SK-N-SH (cell line): ENCODE data around the gene MYO9B.

Experiments used
- EZH2phosphoT487 ChIP-seq: fragments of 200-600 bp; sonication (generic); IDR thresholded peaks from 2 replicates; pipeline ENCODE4 v1.6.1; 2017; ENCODE audit warnings: low read depth, mixed run types, mild to moderate bottlenecking, antibody characterized with exemption, moderate library complexity, borderline replicate concordance
- MXI1 ChIP-seq: IDR thresholded peaks from 2 replicates; pipeline ENCODE4 v1.6.1; 2012; ENCODE audit warnings: mild to moderate bottlenecking, low read depth, low read length, improper control_type of control experiment
- RXRA ChIP-seq: IDR thresholded peaks from 2 replicates; pipeline ENCODE4 v1.4.0; 2012; ENCODE audit warnings: low read depth, mild to moderate bottlenecking, borderline replicate concordance
- SMC3 ChIP-seq: IDR thresholded peaks from 2 replicates; pipeline ENCODE4 v1.6.1; 2012; ENCODE audit warnings: low read depth, low read length, improper control_type of control experiment
- TAF1 ChIP-seq: IDR thresholded peaks from 2 replicates; pipeline ENCODE4 v1.6.1; 2012; ENCODE audit warnings: low read depth, mild to moderate bottlenecking, low read length, moderate library complexity, borderline replicate concordance
- TF ChIP-seq, protein P1 (sequence below): fragments of 200-600 bp; sonication (generic); IDR thresholded peaks from 2 replicates; pipeline ENCODE4 v1.6.1; 2017; ENCODE audit warnings: antibody characterized with exemption, mild to moderate bottlenecking, moderate library complexity
- TF ChIP-seq, protein P2 (sequence below): IDR thresholded peaks from 2 replicates; pipeline ENCODE4 v1.6.1; 2012; ENCODE audit warnings: mild to moderate bottlenecking, low read depth, low read length, moderate library complexity

GRCh38 chr19:17183858-17184321, 108.3 kb downstream of the MYO9B start:
- TF ChIP-seq RXRA (no peak), SMC3 (no peak), EZH2phosphoT487 (no peak), MXI1 (no peak), TAF1 (no peak)
- TF ChIP-seq, protein P1, sequence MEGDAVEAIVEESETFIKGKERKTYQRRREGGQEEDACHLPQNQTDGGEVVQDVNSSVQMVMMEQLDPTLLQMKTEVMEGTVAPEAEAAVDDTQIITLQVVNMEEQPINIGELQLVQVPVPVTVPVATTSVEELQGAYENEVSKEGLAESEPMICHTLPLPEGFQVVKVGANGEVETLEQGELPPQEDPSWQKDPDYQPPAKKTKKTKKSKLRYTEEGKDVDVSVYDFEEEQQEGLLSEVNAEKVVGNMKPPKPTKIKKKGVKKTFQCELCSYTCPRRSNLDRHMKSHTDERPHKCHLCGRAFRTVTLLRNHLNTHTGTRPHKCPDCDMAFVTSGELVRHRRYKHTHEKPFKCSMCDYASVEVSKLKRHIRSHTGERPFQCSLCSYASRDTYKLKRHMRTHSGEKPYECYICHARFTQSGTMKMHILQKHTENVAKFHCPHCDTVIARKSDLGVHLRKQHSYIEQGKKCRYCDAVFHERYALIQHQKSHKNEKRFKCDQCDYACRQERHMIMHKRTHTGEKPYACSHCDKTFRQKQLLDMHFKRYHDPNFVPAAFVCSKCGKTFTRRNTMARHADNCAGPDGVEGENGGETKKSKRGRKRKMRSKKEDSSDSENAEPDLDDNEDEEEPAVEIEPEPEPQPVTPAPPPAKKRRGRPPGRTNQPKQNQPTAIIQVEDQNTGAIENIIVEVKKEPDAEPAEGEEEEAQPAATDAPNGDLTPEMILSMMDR, result no peak
- TF ChIP-seq, protein P2, sequence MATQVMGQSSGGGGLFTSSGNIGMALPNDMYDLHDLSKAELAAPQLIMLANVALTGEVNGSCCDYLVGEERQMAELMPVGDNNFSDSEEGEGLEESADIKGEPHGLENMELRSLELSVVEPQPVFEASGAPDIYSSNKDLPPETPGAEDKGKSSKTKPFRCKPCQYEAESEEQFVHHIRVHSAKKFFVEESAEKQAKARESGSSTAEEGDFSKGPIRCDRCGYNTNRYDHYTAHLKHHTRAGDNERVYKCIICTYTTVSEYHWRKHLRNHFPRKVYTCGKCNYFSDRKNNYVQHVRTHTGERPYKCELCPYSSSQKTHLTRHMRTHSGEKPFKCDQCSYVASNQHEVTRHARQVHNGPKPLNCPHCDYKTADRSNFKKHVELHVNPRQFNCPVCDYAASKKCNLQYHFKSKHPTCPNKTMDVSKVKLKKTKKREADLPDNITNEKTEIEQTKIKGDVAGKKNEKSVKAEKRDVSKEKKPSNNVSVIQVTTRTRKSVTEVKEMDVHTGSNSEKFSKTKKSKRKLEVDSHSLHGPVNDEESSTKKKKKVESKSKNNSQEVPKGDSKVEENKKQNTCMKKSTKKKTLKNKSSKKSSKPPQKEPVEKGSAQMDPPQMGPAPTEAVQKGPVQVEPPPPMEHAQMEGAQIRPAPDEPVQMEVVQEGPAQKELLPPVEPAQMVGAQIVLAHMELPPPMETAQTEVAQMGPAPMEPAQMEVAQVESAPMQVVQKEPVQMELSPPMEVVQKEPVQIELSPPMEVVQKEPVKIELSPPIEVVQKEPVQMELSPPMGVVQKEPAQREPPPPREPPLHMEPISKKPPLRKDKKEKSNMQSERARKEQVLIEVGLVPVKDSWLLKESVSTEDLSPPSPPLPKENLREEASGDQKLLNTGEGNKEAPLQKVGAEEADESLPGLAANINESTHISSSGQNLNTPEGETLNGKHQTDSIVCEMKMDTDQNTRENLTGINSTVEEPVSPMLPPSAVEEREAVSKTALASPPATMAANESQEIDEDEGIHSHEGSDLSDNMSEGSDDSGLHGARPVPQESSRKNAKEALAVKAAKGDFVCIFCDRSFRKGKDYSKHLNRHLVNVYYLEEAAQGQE, result no peak
